GM19372 (cell line): ENCODE data around the gene C2orf66.

Source experiments
- ATAC-seq: cut with Tn5 transposase; IDR thresholded peaks from one replicate; pipeline ENCODE4 v1.9.1; 2021; ENCODE audit warnings: mild to moderate bottlenecking, low read depth, moderate library complexity; ENCODE audit not compliant: unreplicated experiment

The C2orf66 gene

DNA sequence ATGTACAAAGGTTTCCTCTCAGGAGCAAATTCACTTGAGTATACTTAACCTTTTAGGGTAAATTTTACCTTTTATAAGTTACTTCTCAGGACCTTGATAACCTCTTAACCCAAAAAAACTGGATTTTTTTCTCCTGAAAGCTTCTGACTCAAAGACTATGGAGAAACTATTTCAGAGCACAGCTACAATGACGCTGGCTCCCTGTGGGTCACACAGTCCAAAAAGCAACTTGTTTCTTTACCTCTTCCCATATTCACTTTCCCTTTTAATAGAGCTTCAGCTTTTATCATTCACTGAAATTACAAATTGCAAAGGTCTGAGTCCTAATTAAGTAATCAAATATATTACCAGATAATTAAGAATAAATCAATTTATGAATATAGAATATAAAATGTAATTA is 42.1 kb downstream of the C2orf66 start:
- ATAC-seq, result no peak

DNA sequence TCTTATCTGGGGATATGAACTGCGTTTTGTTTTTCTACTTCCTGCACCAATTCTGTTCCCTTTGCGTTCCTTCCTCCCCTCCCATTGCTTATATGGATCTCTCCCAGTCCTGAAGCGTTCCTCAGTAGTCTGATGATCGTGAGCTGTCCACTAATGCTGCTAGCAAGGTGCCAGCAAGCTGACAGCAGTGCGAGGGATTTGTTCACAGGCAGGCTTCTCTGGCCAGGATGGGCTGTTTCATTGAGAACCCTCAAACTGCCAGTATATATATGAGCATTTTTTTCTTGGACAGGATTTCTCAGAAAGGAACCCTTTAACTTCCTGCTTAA is 49.8 kb downstream of the C2orf66 start:
- no peak for ATAC-seq

DNA sequence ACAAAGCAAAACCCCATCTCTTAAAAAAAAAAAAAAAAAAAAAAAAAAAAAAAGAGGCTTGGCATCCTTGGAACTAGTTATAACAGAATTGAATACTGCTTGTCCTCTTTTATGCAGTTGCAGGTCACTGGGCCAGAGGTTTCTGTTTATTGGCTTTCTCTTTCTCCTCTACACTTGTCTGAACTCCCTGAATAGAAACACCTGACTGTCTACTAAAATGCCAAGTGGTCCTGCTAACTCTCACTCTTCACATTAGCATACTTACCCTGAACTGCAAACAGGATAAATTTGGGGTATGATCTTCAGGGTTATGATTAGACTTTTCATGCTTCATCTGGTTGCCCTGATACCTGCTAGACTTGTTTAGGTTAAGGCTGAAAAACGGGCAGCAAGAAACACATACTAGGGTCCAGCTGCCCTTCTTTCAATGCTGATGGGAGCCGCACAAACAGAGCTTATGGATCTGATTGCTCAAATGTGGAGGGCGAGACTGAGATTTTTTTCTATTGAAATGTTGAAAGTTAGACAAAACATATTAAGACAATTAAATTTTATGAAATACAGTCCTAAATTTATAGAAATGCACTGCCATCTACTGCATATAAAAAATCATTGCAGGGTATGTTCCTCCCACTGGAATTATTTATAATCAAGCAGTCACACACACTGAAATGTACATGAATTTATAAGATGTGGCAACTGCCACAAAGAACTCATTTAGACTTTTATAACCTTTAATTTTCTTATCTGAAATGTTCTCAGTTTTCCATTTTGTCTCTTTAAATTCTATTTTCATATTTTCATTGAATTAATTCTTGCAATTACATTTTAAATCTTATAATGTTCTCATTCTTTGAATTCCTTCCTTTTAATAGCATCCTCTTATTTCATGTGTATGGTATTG is 50.4 kb downstream of the C2orf66 start:
- no peak for ATAC-seq
